HL-60 (cell line): ENCODE results near the gene PXK.

Source experiments
- CTCF ChIP-seq: IDR thresholded peaks from one replicate; pipeline ENCODE4 v1.5.1; 2011; ENCODE audit warnings: low read length, control low read depth, inconsistent platforms; ENCODE audit not compliant: insufficient read depth
- GABPA ChIP-seq: IDR thresholded peaks from 2 replicates; pipeline ENCODE4 v1.6.1; 2012; ENCODE audit warnings: low read depth
- POLR2AphosphoS5 ChIP-seq: IDR thresholded peaks from 2 replicates; pipeline ENCODE4 v1.6.1; 2012; ENCODE audit warnings: low read depth
- TF ChIP-seq, protein P1 (sequence below): IDR thresholded peaks from 2 replicates; pipeline ENCODE4 v1.6.1; 2012; ENCODE audit warnings: low read depth; ENCODE audit not compliant: insufficient replicate concordance

- no peak for TF ChIP-seq CTCF
- TF ChIP-seq, protein P1, sequence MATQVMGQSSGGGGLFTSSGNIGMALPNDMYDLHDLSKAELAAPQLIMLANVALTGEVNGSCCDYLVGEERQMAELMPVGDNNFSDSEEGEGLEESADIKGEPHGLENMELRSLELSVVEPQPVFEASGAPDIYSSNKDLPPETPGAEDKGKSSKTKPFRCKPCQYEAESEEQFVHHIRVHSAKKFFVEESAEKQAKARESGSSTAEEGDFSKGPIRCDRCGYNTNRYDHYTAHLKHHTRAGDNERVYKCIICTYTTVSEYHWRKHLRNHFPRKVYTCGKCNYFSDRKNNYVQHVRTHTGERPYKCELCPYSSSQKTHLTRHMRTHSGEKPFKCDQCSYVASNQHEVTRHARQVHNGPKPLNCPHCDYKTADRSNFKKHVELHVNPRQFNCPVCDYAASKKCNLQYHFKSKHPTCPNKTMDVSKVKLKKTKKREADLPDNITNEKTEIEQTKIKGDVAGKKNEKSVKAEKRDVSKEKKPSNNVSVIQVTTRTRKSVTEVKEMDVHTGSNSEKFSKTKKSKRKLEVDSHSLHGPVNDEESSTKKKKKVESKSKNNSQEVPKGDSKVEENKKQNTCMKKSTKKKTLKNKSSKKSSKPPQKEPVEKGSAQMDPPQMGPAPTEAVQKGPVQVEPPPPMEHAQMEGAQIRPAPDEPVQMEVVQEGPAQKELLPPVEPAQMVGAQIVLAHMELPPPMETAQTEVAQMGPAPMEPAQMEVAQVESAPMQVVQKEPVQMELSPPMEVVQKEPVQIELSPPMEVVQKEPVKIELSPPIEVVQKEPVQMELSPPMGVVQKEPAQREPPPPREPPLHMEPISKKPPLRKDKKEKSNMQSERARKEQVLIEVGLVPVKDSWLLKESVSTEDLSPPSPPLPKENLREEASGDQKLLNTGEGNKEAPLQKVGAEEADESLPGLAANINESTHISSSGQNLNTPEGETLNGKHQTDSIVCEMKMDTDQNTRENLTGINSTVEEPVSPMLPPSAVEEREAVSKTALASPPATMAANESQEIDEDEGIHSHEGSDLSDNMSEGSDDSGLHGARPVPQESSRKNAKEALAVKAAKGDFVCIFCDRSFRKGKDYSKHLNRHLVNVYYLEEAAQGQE: no peak
- TF ChIP-seq POLR2AphosphoS5: no peak
- no peak for TF ChIP-seq GABPA
These were observed 8.7 kb downstream of the PXK start for GRCh38 chr3:58341376-58341775.
